NCI-H345 treated with DMSO at 0.1 percent for 48 hours (cell line): Measurements from ENCODE around the gene SNAPC5.

Source experiments
- DNase-seq: peaks from one replicate; lab custom pipeline; 2025; ENCODE audit not compliant: unreplicated experiment; lab: John Stamatoyannopoulos, UW

Gene SNAPC5

GRCh38 chr15:66459818-66460615, 37.5 kb downstream of the SNAPC5 start:
- no peak for DNase-seq

- DNase-seq: no peak
These were observed 41.4 kb downstream of the SNAPC5 start for GRCh38 chr15:66456211-66456610.

- DNase-seq: no peak
These were observed 43.4 kb downstream of the SNAPC5 start for GRCh38 chr15:66454143-66454542.

- no peak for DNase-seq
These were observed 44.5 kb downstream of the SNAPC5 start for GRCh38 chr15:66452971-66453580.

GRCh38 chr15:66452420-66452819, 45.1 kb downstream of the SNAPC5 start:
- DNase-seq: no peak
